Measurements from ENCODE around the gene KAT5. TPM values are rescaled to one million over a fixed set of nuclear protein-coding genes. Genes with fewer than 3 reads are reported as not detected.

KAT5 gene
- total RNA-seq, 4 donors from 2014 or later = 66.4 to 77.1 (median 68.3) TPM

DNA sequence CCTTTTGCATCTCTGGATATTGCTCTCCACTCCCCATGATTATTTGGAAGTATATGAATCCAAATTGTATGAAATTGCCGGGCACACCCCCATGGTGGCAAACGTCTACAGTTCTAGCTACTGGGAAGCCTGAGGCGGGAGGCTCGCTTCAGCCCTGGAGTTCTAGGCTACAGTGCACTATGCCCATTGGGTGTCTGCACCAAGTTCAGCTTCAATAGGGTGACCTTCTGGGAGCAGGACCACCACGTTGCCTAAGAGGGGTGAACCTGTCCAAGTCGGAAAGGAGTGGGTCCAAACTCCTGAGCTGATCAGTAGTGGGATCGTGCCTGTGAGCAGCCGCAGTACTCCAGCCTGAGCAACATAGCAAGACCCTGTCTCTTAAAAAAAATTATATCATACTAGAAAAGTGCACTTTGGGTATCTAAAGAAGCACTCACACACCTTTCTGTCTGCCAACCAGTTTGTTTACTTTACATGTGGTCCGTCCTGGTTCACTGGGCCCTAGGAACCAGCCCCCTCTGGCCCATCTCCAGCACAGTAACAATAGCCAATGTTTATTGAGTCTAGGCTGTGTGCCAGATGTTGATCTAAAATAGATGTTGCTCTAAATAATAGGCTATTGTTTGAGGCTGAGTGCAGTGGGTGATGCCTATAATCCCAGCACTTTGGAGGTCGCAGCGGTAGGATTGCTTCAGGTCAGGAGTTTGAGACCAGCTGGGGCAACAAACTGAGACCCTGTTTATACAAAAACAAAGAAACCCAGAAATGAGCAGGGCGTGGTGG is 16.4 kb upstream of the KAT5 start:
- Histone ChIP-seq H3K36me3 (no peaks in the 10 kb centered on the region), H3K9me3 (no peaks in the 10 kb centered on the region), H3K4me3 (no peak overlapping the region), H3K27me3 (no peaks in the 10 kb centered on the region), H3K27ac (replicated peaks in 1 of 4) (no peak overlapping the region), H3K4me1 (peaks cover 7 to 12% (median 11%) of the 10 kb centered on the region in 4 donors)
- intact Hi-C loops (cut with DNase I) = no loop called here
- no peak for TF ChIP-seq EP300 (IDR thresholded peaks at IDR 0.05)
- TF ChIP-seq POLR2AphosphoS5 (IDR thresholded peaks at IDR 0.05) = peak in 1 of 2 donors; percentile 31
- TF ChIP-seq POLR2A (IDR thresholded peaks at IDR 0.05; ENCODE audit: low read depth) = no peak
- TF ChIP-seq, protein P1, sequence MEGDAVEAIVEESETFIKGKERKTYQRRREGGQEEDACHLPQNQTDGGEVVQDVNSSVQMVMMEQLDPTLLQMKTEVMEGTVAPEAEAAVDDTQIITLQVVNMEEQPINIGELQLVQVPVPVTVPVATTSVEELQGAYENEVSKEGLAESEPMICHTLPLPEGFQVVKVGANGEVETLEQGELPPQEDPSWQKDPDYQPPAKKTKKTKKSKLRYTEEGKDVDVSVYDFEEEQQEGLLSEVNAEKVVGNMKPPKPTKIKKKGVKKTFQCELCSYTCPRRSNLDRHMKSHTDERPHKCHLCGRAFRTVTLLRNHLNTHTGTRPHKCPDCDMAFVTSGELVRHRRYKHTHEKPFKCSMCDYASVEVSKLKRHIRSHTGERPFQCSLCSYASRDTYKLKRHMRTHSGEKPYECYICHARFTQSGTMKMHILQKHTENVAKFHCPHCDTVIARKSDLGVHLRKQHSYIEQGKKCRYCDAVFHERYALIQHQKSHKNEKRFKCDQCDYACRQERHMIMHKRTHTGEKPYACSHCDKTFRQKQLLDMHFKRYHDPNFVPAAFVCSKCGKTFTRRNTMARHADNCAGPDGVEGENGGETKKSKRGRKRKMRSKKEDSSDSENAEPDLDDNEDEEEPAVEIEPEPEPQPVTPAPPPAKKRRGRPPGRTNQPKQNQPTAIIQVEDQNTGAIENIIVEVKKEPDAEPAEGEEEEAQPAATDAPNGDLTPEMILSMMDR (IDR thresholded peaks at IDR 0.05) = no peak
- WGBS = 79% methylated on average over 12 of the region's 12 CpGs
- no peak for DNase-seq (ENCODE audit: extremely low spot score)

- Histone ChIP-seq H3K4me1 (peaks cover 7 to 12% (median 11%) of the 10 kb centered on the region in 4 donors), H3K36me3 (no peaks in the 10 kb centered on the region), H3K27ac (replicated peaks in 1 of 4) (no peak overlapping the region), H3K9me3 (no peaks in the 10 kb centered on the region), H3K27me3 (no peaks in the 10 kb centered on the region), H3K4me3 (no peak overlapping the region)
- WGBS = 88% methylated on average over 5 of the region's 5 CpGs
- TF ChIP-seq, protein P1 (IDR thresholded peaks at IDR 0.05) = no peak
- TF ChIP-seq EP300 (IDR thresholded peaks at IDR 0.05) = no peak
- no peak for TF ChIP-seq POLR2AphosphoS5 (IDR thresholded peaks at IDR 0.05)
- no peak for TF ChIP-seq POLR2A (IDR thresholded peaks at IDR 0.05; ENCODE audit: low read depth)
- intact Hi-C loops (cut with DNase I) = no loop called here
- no peak for DNase-seq (ENCODE audit: extremely low spot score)
These were observed 15.1 kb upstream of the KAT5 start for GRCh38 chr11:65696802-65697552.

GRCh38 chr11:65698205-65698604 is 13.8 kb upstream of the KAT5 start:
- DNase-seq (ENCODE audit: extremely low spot score) = no peak
- H3K27me3 ChIP-seq = no peaks in the 10 kb centered on the region
- WGBS = 65% methylated on average over 8 of the region's 8 CpGs
- H3K36me3 ChIP-seq = no peaks in the 10 kb centered on the region
- H3K4me1 ChIP-seq = peaks cover 7 to 12% (median 11%) of the 10 kb centered on the region in 4 donors
- TF ChIP-seq, protein P1 (IDR thresholded peaks at IDR 0.05) = no peak
- TF ChIP-seq EP300 (IDR thresholded peaks at IDR 0.05) = no peak
- no peak for TF ChIP-seq POLR2A (IDR thresholded peaks at IDR 0.05; ENCODE audit: low read depth)
- no peak for TF ChIP-seq POLR2AphosphoS5 (IDR thresholded peaks at IDR 0.05)
- no peak overlapping the region for H3K27ac ChIP-seq (replicated peaks in 1 of 4)
- intact Hi-C loops (cut with DNase I) = no loop called here
- H3K9me3 ChIP-seq = no peaks in the 10 kb centered on the region
- H3K4me3 ChIP-seq = no peak overlapping the region

DNA sequence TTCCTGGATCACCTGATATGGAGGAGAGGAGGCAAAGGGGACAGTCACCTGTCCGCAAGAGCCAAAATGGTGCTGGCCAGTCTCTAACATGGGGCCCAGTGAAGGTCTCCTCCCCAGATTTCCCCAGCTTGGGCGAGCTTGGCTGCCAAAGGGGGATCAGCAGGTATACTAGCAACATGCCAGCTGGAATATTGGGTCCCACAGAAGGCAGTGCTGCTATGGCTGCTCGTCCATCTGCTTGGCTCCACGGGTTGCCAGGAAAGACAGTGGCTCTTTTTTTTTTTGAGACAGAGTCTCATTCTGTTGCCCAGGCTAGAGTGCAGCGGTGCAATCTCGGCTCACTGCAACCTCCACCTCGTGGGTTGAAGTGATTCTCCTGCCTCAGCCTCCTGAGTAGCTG is 12.7 kb upstream of the KAT5 start:
- WGBS = 83% methylated on average over 7 of the region's 7 CpGs
- no peak overlapping the region for H3K4me3 ChIP-seq
- H3K27ac ChIP-seq (replicated peaks in 1 of 4) = no peak overlapping the region
- TF ChIP-seq POLR2A (IDR thresholded peaks at IDR 0.05; ENCODE audit: low read depth) (no peak), EP300 (IDR thresholded peaks at IDR 0.05) (no peak)
- H3K27me3 ChIP-seq = peaks cover 0 to 3% (median 0%) of the 10 kb centered on the region in 4 donors
- DNase-seq (ENCODE audit: extremely low spot score) = no peak
- no peaks in the 10 kb centered on the region for H3K36me3 ChIP-seq
- H3K9me3 ChIP-seq = no peaks in the 10 kb centered on the region
- H3K4me1 ChIP-seq = peaks cover 7 to 12% (median 11%) of the 10 kb centered on the region in 4 donors
- intact Hi-C loops (cut with DNase I) = no loop called here

DNA sequence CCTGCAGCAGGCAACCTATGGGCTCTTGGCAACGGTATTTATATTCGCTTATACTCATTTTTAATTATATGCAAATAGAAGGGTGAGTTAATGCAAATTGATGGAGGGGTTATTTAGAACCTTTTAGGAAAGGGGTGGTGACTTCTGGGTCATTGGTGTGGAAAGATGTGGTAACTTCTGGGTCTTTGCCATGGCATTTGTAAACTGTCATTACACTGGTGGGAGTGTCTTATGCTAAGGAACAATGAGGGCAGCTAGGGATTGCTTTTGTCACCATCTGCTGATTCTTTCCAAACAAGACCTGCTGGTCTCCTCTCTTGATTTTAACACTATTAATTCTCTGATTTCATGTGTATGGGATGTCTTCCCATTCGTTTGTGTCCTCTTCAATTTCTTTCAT is 11.7 kb upstream of the KAT5 start:
- no peak for TF ChIP-seq EP300 (IDR thresholded peaks at IDR 0.05)
- TF ChIP-seq POLR2A (IDR thresholded peaks at IDR 0.05; ENCODE audit: low read depth) = no peak
- TF ChIP-seq, protein P1 (IDR thresholded peaks at IDR 0.05) = no peak
- TF ChIP-seq POLR2AphosphoS5 (IDR thresholded peaks at IDR 0.05) = no peak
- peaks cover 6 to 11% (median 9%) of the 10 kb centered on the region in 4 donors for H3K4me1 ChIP-seq
- WGBS = 85% methylated on average over 3 of the region's 3 CpGs
- peaks cover 0 to 3% (median 0%) of the 10 kb centered on the region in 4 donors for H3K27me3 ChIP-seq
- no peak overlapping the region for H3K4me3 ChIP-seq
- intact Hi-C loops (cut with DNase I) = no loop called here
- no peaks in the 10 kb centered on the region for H3K9me3 ChIP-seq
- no peaks in the 10 kb centered on the region for H3K36me3 ChIP-seq
- no peak overlapping the region for H3K27ac ChIP-seq (replicated peaks in 1 of 4)
- no peak for DNase-seq (ENCODE audit: extremely low spot score)
